HG02943 (cell line): Measurements from ENCODE around the gene PARD3B.

Source experiments
- ATAC-seq: cut with Tn5 transposase; IDR thresholded peaks from one replicate; pipeline ENCODE4 v1.9.1; 2021; ENCODE audit warnings: mild to moderate bottlenecking, low read depth, moderate library complexity; ENCODE audit not compliant: unreplicated experiment

Gene PARD3B

GRCh38 chr2:205557873-205558272 is 1012.6 kb downstream of the PARD3B start:
- ATAC-seq: no peak

DNA sequence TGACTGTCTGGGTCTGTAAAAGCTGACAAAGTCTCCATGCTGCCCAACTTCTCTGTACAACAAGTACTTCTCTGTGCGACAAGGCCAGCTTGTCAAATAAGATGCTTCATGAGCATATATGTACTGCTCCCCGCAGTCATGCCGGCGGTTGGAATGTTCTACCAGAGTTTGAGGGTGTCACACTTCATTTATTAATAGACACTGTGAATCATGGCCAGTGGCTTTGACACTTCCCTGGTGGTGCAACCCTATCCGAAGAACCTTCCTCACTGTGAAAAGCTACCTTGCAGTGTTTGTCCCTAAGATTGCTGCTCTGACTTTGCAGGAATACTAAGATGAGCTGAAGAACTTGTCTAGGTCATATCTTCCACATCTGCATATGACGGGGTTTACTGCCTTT is 1016.2 kb downstream of the PARD3B start:
- no peak for ATAC-seq

DNA sequence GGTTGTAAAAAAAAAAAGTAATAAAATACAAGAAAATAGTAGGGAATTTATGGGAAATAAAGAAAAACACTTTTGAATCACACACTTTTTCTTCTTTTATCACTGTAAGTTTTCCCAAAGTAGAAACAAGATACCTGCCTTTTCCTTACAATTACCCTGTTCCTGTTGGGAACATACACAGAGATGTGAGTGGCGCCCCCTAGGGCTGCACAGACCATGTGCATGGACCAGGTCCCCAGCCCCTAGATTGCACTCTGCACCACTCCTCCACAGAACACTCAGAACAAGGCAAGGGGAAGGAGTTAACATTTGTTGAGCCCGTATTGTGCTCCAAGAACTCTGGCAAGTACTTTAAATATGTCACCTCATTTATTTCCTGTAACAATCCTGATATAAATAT is 1018.4 kb downstream of the PARD3B start:
- no peak for ATAC-seq

DNA sequence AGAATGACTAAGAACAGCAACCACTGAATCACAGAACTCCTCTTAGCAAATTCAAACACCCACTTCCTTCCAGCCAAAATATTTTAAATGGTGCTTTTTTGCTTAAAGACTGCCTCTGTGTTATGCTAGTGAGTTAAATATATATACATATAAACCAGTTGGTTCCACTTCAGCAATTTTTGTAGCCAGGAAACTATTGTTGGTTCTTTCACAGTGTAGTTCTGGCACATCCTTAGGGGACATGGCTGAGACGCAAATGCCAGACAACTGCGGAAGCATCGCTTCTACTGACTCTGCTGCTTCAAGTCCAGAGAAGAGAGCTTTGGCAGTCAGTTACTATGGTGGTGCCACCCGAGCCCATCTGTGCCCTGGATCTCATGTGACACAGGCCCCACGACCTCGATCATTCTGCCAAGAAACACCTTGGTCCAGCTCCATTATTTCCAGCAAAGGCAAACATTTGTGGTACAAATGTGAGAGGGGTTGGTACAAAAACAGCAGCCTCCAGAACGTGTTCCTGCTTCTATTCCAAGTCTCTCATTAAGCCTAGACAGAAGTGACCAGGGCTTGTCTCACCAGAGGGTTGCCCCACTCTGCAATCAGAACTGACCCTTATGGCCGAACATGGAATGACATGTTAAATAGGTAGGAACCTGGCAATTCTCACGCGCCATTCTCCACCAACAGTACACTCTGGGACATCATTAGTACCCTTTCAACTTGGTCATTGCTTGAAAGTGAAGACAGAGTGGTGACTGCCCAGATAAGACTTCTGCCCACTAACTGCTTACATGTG is 1019.3 kb downstream of the PARD3B start:
- no peak for ATAC-seq

DNA sequence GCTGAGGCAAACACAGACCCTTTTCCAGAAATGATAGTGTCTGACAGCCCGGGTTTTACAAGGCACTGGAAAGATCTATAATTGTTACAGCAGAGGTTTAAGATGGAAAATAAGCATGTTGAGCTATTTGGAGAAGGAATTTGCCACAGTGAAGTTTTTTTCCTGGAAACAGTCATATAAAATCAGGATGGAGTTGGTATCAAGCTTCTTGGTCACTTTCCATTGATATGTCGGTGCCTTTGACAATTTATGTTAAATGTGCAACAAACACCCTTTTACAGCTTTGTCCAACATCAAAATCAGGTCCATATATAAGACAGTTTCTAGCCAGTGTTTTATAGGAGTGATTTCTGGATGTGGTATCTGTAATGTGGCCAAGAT is 1019.9 kb downstream of the PARD3B start:
- no peak for ATAC-seq

- ATAC-seq: no peak
These were observed 1021.4 kb downstream of the PARD3B start for GRCh38 chr2:205566606-205567168.

- ATAC-seq: no peak
These were observed 1023.3 kb downstream of the PARD3B start for GRCh38 chr2:205568620-205569019.

DNA sequence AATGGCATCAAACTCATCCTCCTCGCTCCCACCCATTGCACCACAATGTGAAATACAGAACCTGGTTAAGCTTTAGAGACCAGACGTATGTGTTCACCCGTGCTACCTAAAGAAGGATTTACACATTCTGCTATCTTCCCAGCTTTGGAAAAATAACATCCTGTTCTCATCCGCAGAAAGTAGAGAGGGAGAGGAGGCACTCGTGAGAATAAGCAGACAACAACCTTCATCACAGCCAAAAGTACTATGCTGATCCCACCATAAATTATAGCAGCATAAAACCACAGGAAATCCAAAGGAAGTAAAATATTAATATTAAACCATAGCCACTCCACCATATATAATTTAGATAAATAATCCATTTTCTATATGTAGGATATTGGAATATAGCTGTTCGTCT is 1025.4 kb downstream of the PARD3B start:
- no peak for ATAC-seq

DNA sequence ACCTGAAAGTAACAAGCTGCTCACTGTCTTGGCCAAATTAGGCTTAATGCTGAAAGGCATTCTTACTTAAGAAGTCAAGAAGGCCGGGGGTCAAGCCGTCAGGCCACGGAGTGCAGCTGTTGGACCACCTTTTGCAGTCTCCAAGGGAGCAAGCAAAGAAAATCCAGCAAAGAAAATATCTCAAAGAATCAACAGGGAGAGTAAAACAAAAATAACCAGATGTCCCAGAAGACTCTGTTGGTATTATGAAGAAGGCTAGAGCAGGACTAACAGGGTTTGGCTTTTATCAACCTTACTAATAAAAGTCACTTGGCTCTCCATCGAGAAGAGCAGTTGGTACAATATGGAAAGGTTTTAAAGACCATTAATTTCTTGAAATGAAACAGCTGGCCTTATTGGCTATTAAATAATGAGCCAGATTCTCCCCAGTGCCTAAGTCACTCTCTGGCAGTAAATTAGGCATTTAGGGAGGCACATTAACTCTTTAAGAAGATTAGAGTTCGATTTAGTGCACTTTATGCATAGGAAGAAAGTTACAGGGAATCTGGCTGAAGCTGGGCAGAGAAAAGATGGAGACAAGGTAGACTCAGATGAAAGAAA is 1026.2 kb downstream of the PARD3B start:
- ATAC-seq: no peak

DNA sequence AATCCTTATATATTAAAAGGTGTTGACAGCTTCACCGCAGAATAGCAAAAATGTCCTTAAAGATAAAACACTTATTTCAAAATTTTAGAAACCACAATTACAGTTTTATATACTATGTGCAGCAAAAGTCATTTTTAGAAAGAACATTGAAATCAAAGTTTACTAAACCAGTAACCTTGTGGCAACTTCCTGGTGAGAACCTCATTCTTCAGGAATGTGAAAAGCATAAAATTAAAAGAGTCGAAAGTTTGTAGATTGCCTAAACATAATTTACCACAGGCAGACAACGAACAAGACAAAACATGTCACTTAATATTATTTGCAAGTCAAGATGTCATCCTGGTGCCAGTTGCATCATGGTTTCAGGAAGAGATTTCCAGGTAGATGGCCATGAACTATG is 1028.7 kb downstream of the PARD3B start:
- ATAC-seq: no peak

DNA sequence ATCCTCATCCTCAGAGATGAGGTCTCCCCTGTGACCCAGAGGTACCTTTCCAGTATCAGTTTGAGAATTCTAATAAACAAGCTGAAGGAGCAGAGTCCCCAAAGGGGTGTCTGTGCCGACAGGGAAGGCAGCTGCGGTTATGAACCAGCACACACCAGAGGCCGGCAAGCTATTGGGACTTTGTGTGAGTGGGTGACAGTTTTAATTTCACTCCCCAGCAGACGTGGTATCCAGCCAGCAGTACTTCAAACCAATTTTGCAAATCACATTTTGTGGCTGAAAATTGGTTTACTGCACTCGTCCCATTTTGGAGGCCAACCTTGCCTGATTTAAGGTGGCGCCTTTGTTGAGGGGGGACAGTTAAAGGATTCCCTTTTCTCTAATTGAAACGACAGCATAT is 1034.1 kb downstream of the PARD3B start:
- ATAC-seq: no peak

GRCh38 chr2:205580212-205580987 is 1035.1 kb downstream of the PARD3B start:
- no peak for ATAC-seq

DNA sequence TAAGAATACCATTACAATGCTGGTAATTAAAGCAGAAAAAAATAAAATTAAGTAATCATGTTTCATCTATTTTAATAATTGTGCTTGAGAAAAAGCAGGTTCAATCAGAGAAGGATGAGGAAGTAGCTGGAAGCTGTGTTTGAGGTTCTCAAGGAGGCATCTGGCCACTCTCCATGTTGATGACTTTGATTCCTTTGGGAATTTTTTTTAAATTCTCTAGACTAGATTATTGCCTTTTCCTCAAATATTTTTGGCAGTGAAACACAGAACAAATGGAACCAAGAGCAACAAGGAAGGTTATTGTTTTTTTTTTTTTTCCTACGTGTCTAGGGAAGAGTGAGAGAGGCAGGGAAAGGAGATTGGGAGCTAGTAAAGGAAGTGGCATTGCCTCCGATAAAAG is 1037.1 kb downstream of the PARD3B start:
- ATAC-seq: no peak

DNA sequence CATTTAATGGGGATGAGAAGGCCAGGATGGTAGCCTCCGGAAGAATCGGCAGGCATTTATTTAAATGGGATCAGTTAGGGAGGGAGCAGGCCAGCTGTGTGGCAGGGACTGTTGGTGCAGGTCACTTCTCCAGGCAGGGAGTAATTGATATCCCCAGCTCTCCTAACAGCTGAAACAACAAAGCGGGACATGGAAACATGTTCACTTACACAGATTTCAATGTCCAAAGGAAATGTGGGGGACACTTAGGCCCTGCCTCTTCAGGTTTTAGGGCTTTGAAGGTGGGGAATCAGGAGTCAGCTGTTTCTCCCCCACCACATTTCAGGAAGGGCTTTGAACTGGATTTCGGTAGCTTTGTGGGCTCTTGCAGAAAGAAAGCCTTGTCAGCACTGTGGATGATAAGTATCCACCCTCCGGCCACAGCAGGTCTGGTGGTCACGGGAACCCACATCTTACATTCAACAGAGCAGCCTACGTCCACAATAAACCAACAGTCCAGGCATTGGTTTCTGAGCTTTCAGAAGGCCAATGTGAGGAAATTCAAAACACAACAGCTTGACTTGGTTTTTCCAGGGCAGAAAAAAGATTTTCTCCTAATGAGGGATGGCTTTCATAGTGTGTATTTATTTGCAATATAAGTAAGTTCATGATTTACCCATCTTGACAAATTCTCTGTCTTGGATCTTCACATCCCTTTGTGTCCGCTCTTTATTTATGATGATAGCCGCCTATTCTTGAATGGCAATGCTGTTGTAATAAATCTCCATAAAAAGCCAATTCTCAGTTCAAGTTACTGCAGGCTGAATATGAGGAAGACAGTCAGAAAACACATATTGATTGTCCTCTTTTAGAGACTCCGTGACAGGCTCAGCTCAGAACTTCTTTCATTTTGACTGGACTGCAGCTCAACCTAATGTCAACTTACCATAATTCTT is 1040.4 kb downstream of the PARD3B start:
- no peak for ATAC-seq

- no peak for ATAC-seq
These were observed 1041.4 kb downstream of the PARD3B start for GRCh38 chr2:205586626-205587025.

DNA sequence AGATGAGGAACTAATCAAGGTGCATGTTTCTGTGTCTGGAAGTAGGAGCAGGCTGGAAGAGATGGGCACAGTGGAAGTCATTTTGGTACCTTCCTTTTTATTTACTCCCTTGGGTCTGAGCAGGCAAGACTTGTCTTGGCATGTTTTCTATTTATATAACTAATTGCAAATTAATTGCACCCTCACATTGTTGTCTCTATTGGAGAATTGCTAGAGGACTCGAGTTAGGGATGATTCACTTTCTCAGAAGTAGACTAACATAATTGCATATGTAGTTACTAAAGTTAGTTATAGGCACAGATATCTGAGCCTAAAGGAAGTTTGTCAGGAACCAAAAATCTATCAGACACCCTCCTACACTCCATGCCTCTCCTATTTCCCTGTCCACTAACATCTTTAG is 1044.2 kb downstream of the PARD3B start:
- no peak for ATAC-seq

- no peak for ATAC-seq
These were observed 1045.5 kb downstream of the PARD3B start for GRCh38 chr2:205590759-205591158.

DNA sequence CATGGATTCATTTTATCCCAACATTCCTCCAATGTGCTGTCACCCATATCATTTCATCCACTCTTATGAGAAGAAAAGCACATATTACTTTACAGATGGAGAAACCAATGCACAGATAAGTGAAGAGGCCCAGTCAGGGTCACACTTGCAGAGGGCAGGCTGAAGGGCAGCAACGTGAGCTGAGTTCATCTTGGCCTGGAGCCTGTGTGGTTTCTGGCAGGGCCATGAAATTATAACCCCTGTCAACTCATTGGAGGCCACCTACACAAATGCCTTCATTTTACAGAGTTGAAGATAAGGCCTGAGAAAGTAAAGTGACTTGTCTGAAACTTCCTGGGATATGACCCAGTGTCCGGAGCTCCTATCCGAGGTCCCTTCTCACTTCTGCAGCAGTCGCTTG is 1048.6 kb downstream of the PARD3B start:
- ATAC-seq: no peak

- ATAC-seq: no peak
These were observed 1051.3 kb downstream of the PARD3B start for GRCh38 chr2:205596581-205596980.

- ATAC-seq: no peak
These were observed 1060.5 kb downstream of the PARD3B start for GRCh38 chr2:205605638-205606304.
